G401 (cell line): ENCODE results near the gene AP4E1. TPM values are rescaled to one million over a fixed set of nuclear protein-coding genes. Genes with fewer than 3 reads are reported as not detected.

ENCODE experiments used
- DNase-seq: peaks from one replicate; pipeline ENCODE4 v3.0.0-alpha.2; 2015; ENCODE audit warnings: low spot score
- in situ Hi-C: cut with HindIII; loops from 2 replicates; pipeline ENCODE4 v1.10.0; 2016; ENCODE audit warnings: low sequenced_read_pairs, mixed read lengths
- total RNA-seq: library from RNA; depleted of rRNA; stranded (reverse); fragments of >200 nt; shearing (Covaris generic); gene quantifications from 2 replicates; pipeline ENCODE4 v1.2.3, GENCODE V29; 2014; rRNA removed

Gene AP4E1
- total RNA-seq, 1 experiment from 2014 or later = 10.5 TPM

- in situ Hi-C loops = no loop called here
- peak; percentile 48 for DNase-seq
Observed at GRCh38 chr15:51051776-51052175, 143.3 kb downstream of the AP4E1 start.

GRCh38 chr15:51053571-51053970 is 145.1 kb downstream of the AP4E1 start:
- in situ Hi-C loops = no loop called here
- no peak for DNase-seq

- DNase-seq = no peak
- in situ Hi-C loops = no loop called here
Observed at GRCh38 chr15:51054535-51054934, 146.1 kb downstream of the AP4E1 start.

Other genes with a start within 250 kb of the AP4E1 start
- 28.4 and 45.5 TPM in 2 replicates for gene TRPM7, start 221.9 kb upstream of the AP4E1 start, total RNA-seq
- 50.6 and 67.8 TPM in 2 replicates for gene SPPL2A, start 143.0 kb upstream of the AP4E1 start, total RNA-seq
- not detected in 2 replicates for gene TNFAIP8L3, start 186.2 kb downstream of the AP4E1 start, total RNA-seq